ENCODE results near the gene MRPL1. TPM values are rescaled to one million over a fixed set of nuclear protein-coding genes. Genes with fewer than 3 reads are reported as not detected.

Gene MRPL1
- total and polyA plus RNA-seq, 2 donors (not counting 1 experiment from before 2014, with no cell fraction given) = 25.4 to 35.6 TPM

- Histone ChIP-seq H3K79me2 (ENCODE audit: control insufficient read depth, insufficient read depth, low read length) (peaks cover 6% of the 10 kb centered on the region), H3K9ac (ENCODE audit: insufficient read depth, low read length) (no peak overlapping the region), H3K27ac (ENCODE audit: insufficient read depth, low read length) (no peak overlapping the region), H3K9me3 (ENCODE audit: control insufficient read depth, insufficient read depth, low read depth, low read length) (no peaks in the 10 kb centered on the region), H3K4me2 (ENCODE audit: extremely low read depth, insufficient read depth, low read length) (no peak overlapping the region), H3K4me1 (ENCODE audit: control insufficient read depth, extremely low read depth, insufficient read depth, low read length) (no peaks in the 10 kb centered on the region), H4K20me1 (ENCODE audit: control insufficient read depth, extremely low read depth, insufficient read depth, low read length) (no peaks in the 10 kb centered on the region), H3K4me3 (replicated peaks in 1 of 4; ENCODE audit: control extremely low read depth in 1 of 4, insufficient read depth in 1 of 4, low read depth in 3 of 4, low read length in 4 of 4) (no peak overlapping the region), H3K27me3 (ENCODE audit: control insufficient read depth, insufficient read depth, low read length) (no peaks in the 10 kb centered on the region), H3K36me3 (ENCODE audit: control insufficient read depth, insufficient read depth, low read length) (no peaks in the 10 kb centered on the region), H2AFZ (ENCODE audit: low read length) (no peak overlapping the region)
- DNase-seq (ENCODE audit: low read depth in 2 of 2) = no peak
- no peak for TF ChIP-seq EZH2 (IDR thresholded peaks at IDR 0.05; ENCODE audit: low read length, missing control alignments)
- TF ChIP-seq CTCF (conservative IDR thresholded peaks at IDR 0.05 in 1 of 2, IDR thresholded peaks at IDR 0.05 in 1 of 2; ENCODE audit: low read depth in 1 of 2, low read length in 2 of 2) = no peak
Observed at GRCh38 chr4:77880784-77881183, 18.2 kb downstream of the MRPL1 start.

GRCh38 chr4:77881460-77882295 lies 19.0 kb downstream of the MRPL1 start:
- no peaks in the 10 kb centered on the region for H3K36me3 ChIP-seq (ENCODE audit: control insufficient read depth, insufficient read depth, low read length)
- H3K4me2 ChIP-seq (ENCODE audit: extremely low read depth, insufficient read depth, low read length) = no peak overlapping the region
- H3K27me3 ChIP-seq (ENCODE audit: control insufficient read depth, insufficient read depth, low read length) = no peaks in the 10 kb centered on the region
- H3K4me1 ChIP-seq (ENCODE audit: control insufficient read depth, extremely low read depth, insufficient read depth, low read length) = no peaks in the 10 kb centered on the region
- no peak overlapping the region for H3K27ac ChIP-seq (ENCODE audit: insufficient read depth, low read length)
- no peak overlapping the region for H3K9ac ChIP-seq (ENCODE audit: insufficient read depth, low read length)
- no peak overlapping the region for H2AFZ ChIP-seq (ENCODE audit: low read length)
- DNase-seq (ENCODE audit: low read depth in 2 of 2) = peak in 1 of 2 donors; percentile 39
- TF ChIP-seq CTCF (conservative IDR thresholded peaks at IDR 0.05 in 1 of 2, IDR thresholded peaks at IDR 0.05 in 1 of 2; ENCODE audit: low read depth in 1 of 2, low read length in 2 of 2) (no peak), EZH2 (IDR thresholded peaks at IDR 0.05; ENCODE audit: low read length, missing control alignments) (no peak)
- H4K20me1 ChIP-seq (ENCODE audit: control insufficient read depth, extremely low read depth, insufficient read depth, low read length) = no peaks in the 10 kb centered on the region
- H3K79me2 ChIP-seq (ENCODE audit: control insufficient read depth, insufficient read depth, low read length) = peaks cover 6% of the 10 kb centered on the region
- H3K4me3 ChIP-seq (replicated peaks in 1 of 4; ENCODE audit: control extremely low read depth in 1 of 4, insufficient read depth in 1 of 4, low read depth in 3 of 4, low read length in 4 of 4) = no peak overlapping the region
- no peaks in the 10 kb centered on the region for H3K9me3 ChIP-seq (ENCODE audit: control insufficient read depth, insufficient read depth, low read depth, low read length)

GRCh38 chr4:77893451-77893850 lies 30.8 kb downstream of the MRPL1 start:
- TF ChIP-seq CTCF (conservative IDR thresholded peaks at IDR 0.05 in 1 of 2, IDR thresholded peaks at IDR 0.05 in 1 of 2; ENCODE audit: low read depth in 1 of 2, low read length in 2 of 2) (no peak), EZH2 (IDR thresholded peaks at IDR 0.05; ENCODE audit: low read length, missing control alignments) (no peak)
- Histone ChIP-seq H3K36me3 (ENCODE audit: control insufficient read depth, insufficient read depth, low read length) (peaks cover 3% of the 10 kb centered on the region), H2AFZ (ENCODE audit: low read length) (no peak overlapping the region), H4K20me1 (ENCODE audit: control insufficient read depth, extremely low read depth, insufficient read depth, low read length) (no peaks in the 10 kb centered on the region), H3K9ac (ENCODE audit: insufficient read depth, low read length) (no peak overlapping the region), H3K4me1 (ENCODE audit: control insufficient read depth, extremely low read depth, insufficient read depth, low read length) (no peaks in the 10 kb centered on the region), H3K27ac (ENCODE audit: insufficient read depth, low read length) (no peak overlapping the region), H3K4me2 (ENCODE audit: extremely low read depth, insufficient read depth, low read length) (no peak overlapping the region), H3K27me3 (ENCODE audit: control insufficient read depth, insufficient read depth, low read length) (no peaks in the 10 kb centered on the region), H3K4me3 (replicated peaks in 1 of 4; ENCODE audit: control extremely low read depth in 1 of 4, insufficient read depth in 1 of 4, low read depth in 3 of 4, low read length in 4 of 4) (no peak overlapping the region), H3K9me3 (ENCODE audit: control insufficient read depth, insufficient read depth, low read depth, low read length) (no peaks in the 10 kb centered on the region), H3K79me2 (ENCODE audit: control insufficient read depth, insufficient read depth, low read length) (no peaks in the 10 kb centered on the region)
- DNase-seq (ENCODE audit: low read depth in 2 of 2) = no peak

Measured in fibroblast of lung (primary cell).